HCT116 (cell line): Measurements from ENCODE around the gene GTSF1L. TPM values are rescaled to one million over a fixed set of nuclear protein-coding genes. Genes with fewer than 3 reads are reported as not detected.

Source experiments
- ATAC-seq: fragments of 200-7000 bp; cut with Tn5 transposase; 2 replicates; pipeline ENCODE4 v1.9.1; 2020; ENCODE audit warnings: mild to moderate bottlenecking, moderate library complexity
- BruUV-seq: library from RNA; stranded (reverse); fragments of 400-500 nt; replicated peaks from 2 replicates; lab custom pipeline; 2021; lab: Mats Ljungman, UMichigan
- CTCF ChIA-PET: fragments of 300-600 bp; sonication (Branson Sonifier 250); formaldehyde crosslinking; loops from one replicate; lab custom pipeline; 2021; ENCODE audit warnings: antibody characterized with exemption; lab: Charles Lee
- POLR2A ChIA-PET: fragments of 300-600, 350-600 bp; sonication (Branson Sonifier 250); formaldehyde crosslinking; loops from one replicate; lab custom pipeline; 2021; ENCODE audit warnings: antibody characterized with exemption; lab: Charles Lee
- RAD21 ChIA-PET, 2 experiments: fragments of 300-600 bp; sonication (Branson Sonifier 250); formaldehyde crosslinking; loops; one replicate each; lab custom pipeline; 2023; ENCODE audit warnings: low total read pairs in 2 of 2; ENCODE audit not compliant: uncharacterized antibody in 2 of 2, unreplicated experiment in 2 of 2, low non-redundant PET in 1 of 2; lab: Charles Lee
- DNase-seq: peaks from one replicate; pipeline ENCODE4 v3.0.0-alpha.2; 2010; ENCODE audit warnings: low read depth, low spot score
- H2AFZ ChIP-seq: fragments of 200-600 bp; shearing (Covaris generic), sonication (generic); 2 replicates; pipeline ENCODE4 v1.6.1; 2017; ENCODE audit warnings: low read depth, mixed run types, mixed read lengths, antibody characterized with exemption, low read length; ENCODE audit not compliant: poor library complexity, severe bottlenecking
- H3K27ac ChIP-seq: 2 replicates; pipeline ENCODE4 v1.5.1; 2012; ENCODE audit warnings: low read depth, low read length
- H3K27me3 ChIP-seq: fragments of 200-600 bp; sonication (generic); 2 replicates; pipeline ENCODE4 v1.6.1; 2016; ENCODE audit warnings: mixed run types, low read length, mixed read lengths; ENCODE audit not compliant: insufficient read depth
- H3K36me3 ChIP-seq, 2 experiments: fragments of 200-500 bp in 1 of 2; fragments of 200-600 bp in 1 of 2; sonication (Bioruptor generic) in 1 of 2; sonication (generic) in 1 of 2; 2 replicates each; pipeline versions ENCODE4 v1.5.1 to v1.6.1; 2014 to 2016; ENCODE audit warnings: low read length in 2 of 2, inconsistent platforms in 1 of 2, mixed read lengths in 1 of 2, mixed run types in 1 of 2; ENCODE audit not compliant: insufficient read depth in 2 of 2, control insufficient read depth in 1 of 2
- H3K4me1 ChIP-seq, 2 experiments: fragments of 200-600 bp in 1 of 2; sonication (generic) in 1 of 2; 2 replicates each; pipeline versions ENCODE4 v1.5.1 to v1.6.1; 2012 to 2017; ENCODE audit warnings: low read length in 2 of 2, inconsistent platforms in 1 of 2, mild to moderate bottlenecking in 1 of 2, mixed read lengths in 1 of 2, mixed run types in 1 of 2, moderate library complexity in 1 of 2; ENCODE audit not compliant: insufficient read depth in 2 of 2, control insufficient read depth in 1 of 2
- H3K4me2 ChIP-seq: fragments of 200-600 bp; sonication (generic); 2 replicates; pipeline ENCODE4 v1.6.1; 2017; ENCODE audit warnings: mixed run types, low read length, mixed read lengths
- H3K4me3 ChIP-seq, 2 experiments: fragments of 200-600 bp in 1 of 2; sonication (generic) in 1 of 2; replicated peaks in 1 of 2; 2 replicates each; pipeline ENCODE4 v1.5.1; 2011 to 2016; ENCODE audit warnings: low read length in 2 of 2, control low read depth in 1 of 2, low read depth in 1 of 2, mild to moderate bottlenecking in 1 of 2, mixed read lengths in 1 of 2, mixed run types in 1 of 2
- H3K79me2 ChIP-seq: fragments of 200-600 bp; sonication (generic); 2 replicates; pipeline ENCODE4 v1.6.1; 2017; ENCODE audit warnings: mild to moderate bottlenecking, mixed run types, low read length, moderate library complexity, mixed read lengths; ENCODE audit not compliant: insufficient read depth
- H3K9ac ChIP-seq: fragments of 200-600 bp; sonication (generic); 2 replicates; pipeline ENCODE4 v1.6.1; 2016; ENCODE audit warnings: low read length, mixed read lengths
- H3K9me2 ChIP-seq: fragments of 200-600 bp; sonication (generic), shearing (Covaris generic); 2 replicates; pipeline ENCODE4 v1.6.1; 2017; ENCODE audit warnings: mixed run types, mild to moderate bottlenecking, moderate library complexity; ENCODE audit not compliant: insufficient read depth
- H3K9me3 ChIP-seq, 2 experiments: fragments of 200-500 bp in 1 of 2; fragments of 200-600 bp in 1 of 2; sonication (Bioruptor generic) in 1 of 2; sonication (generic) in 1 of 2; 2 replicates each; pipeline ENCODE4 v1.6.1; 2014 to 2017; ENCODE audit warnings: low read length in 2 of 2, mixed read lengths in 2 of 2, inconsistent platforms in 1 of 2, low read depth in 1 of 2, mild to moderate bottlenecking in 1 of 2, mixed run types in 1 of 2, moderate library complexity in 1 of 2; ENCODE audit not compliant: control insufficient read depth in 1 of 2, insufficient read depth in 1 of 2
- H4K20me1 ChIP-seq: fragments of 200-600 bp; sonication (generic), shearing (Covaris generic); 2 replicates; pipeline ENCODE4 v1.6.1; 2017; ENCODE audit warnings: mixed run types, mild to moderate bottlenecking, moderate library complexity; ENCODE audit not compliant: insufficient read depth
- CEBPB ChIP-seq: IDR thresholded peaks from 2 replicates; pipeline ENCODE4 v1.6.1; 2012; ENCODE audit warnings: low read depth
- EGR1 ChIP-seq: IDR thresholded peaks from 2 replicates; pipeline ENCODE4 v1.6.1; 2012; ENCODE audit warnings: low read depth
- EZH2phosphoT487 ChIP-seq: fragments of 200-600 bp; IDR thresholded peaks from 2 replicates; pipeline ENCODE4 v1.6.1; 2018; ENCODE audit warnings: antibody characterized with exemption, borderline replicate concordance
- MAX ChIP-seq: IDR thresholded peaks from 2 replicates; pipeline ENCODE4 v1.6.1; 2012
- REST ChIP-seq: IDR thresholded peaks from 2 replicates; pipeline ENCODE4 v1.6.1; 2012; ENCODE audit warnings: low read depth
- YY1 ChIP-seq: IDR thresholded peaks from 2 replicates; pipeline ENCODE4 v1.6.1; 2011; ENCODE audit warnings: low read length, low read depth, moderate library complexity, mild to moderate bottlenecking; ENCODE audit not compliant: insufficient replicate concordance; ENCODE audit errors: extremely low read depth
- intact Hi-C: fragments of 100-400 bp; cut with micrococcal nuclease; formaldehyde crosslinking; loops from 2 replicates; pipeline ENCODE4 v1.10.0; 2022
- total RNA-seq: library from RNA; stranded (reverse); gene quantifications from one replicate; pipeline ENCODE4 v1.2.1, GENCODE V29; 2021; ENCODE audit not compliant: unreplicated experiment
- TF ChIP-seq, protein P1 (sequence below): IDR thresholded peaks from 2 replicates; pipeline ENCODE4 v1.6.1; 2011; ENCODE audit warnings: mild to moderate bottlenecking, low read length, moderate library complexity; ENCODE audit not compliant: insufficient replicate concordance; ENCODE audit errors: extremely low read depth

GTSF1L gene
- total RNA-seq, 1 experiment from 2014 or later: not detected

GRCh38 chr20:43728686-43729255, 2.0 kb upstream of the GTSF1L start:
- no TSS peak for BruUV-seq
- no peak for TF ChIP-seq CEBPB
- no peak for TF ChIP-seq EGR1
- TF ChIP-seq, protein P1, sequence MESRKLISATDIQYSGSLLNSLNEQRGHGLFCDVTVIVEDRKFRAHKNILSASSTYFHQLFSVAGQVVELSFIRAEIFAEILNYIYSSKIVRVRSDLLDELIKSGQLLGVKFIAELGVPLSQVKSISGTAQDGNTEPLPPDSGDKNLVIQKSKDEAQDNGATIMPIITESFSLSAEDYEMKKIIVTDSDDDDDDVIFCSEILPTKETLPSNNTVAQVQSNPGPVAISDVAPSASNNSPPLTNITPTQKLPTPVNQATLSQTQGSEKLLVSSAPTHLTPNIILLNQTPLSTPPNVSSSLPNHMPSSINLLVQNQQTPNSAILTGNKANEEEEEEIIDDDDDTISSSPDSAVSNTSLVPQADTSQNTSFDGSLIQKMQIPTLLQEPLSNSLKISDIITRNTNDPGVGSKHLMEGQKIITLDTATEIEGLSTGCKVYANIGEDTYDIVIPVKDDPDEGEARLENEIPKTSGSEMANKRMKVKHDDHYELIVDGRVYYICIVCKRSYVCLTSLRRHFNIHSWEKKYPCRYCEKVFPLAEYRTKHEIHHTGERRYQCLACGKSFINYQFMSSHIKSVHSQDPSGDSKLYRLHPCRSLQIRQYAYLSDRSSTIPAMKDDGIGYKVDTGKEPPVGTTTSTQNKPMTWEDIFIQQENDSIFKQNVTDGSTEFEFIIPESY: no peak
- TF ChIP-seq YY1: no peak
- no peak for TF ChIP-seq MAX
- TF ChIP-seq REST: no peak
- no peak for TF ChIP-seq EZH2phosphoT487
- TF ChIP-seq, all 23 proteins: peak for 0
- no peak for ATAC-seq
- Histone ChIP-seq H3K4me1 (no peaks in the 10 kb centered on the region), H3K9ac (no peak overlapping the region), H3K27me3 (no peaks in the 10 kb centered on the region), H3K9me3 (no peaks in the 10 kb centered on the region), H2AFZ (no peak overlapping the region), H3K36me3 (no peaks in the 10 kb centered on the region), H3K4me2 (no peak overlapping the region), H4K20me1 (no peaks in the 10 kb centered on the region), H3K4me3 (no peak overlapping the region), H3K79me2 (no peaks in the 10 kb centered on the region), H3K9me2 (no peaks in the 10 kb centered on the region), H3K27ac (no peak overlapping the region)
- RAD21 ChIA-PET: no interaction called here
- intact Hi-C loops: no loop called here
- no peak for DNase-seq
- CTCF ChIA-PET: no interaction called here
- POLR2A ChIA-PET: no interaction called here
